SK-N-SH (cell line): Measurements from ENCODE around the gene MIPEP. TPM values are rescaled to one million over a fixed set of nuclear protein-coding genes. Genes with fewer than 3 reads are reported as not detected.

Source experiments
- CTCF ChIA-PET: fragments of 300-600, 350-600 bp; formaldehyde crosslinking; extraction: SDS; loops from one replicate; lab custom pipeline; 2021; lab: Yijun Ruan, JAX
- POLR2A ChIA-PET: fragments of 350-600 bp; sonication (Branson Sonifier 250); formaldehyde crosslinking; extraction: SDS; loops from one replicate; lab custom pipeline; 2020; ENCODE audit warnings: antibody characterized with exemption, inconsistent platforms; lab: Yijun Ruan, JAX
- DNase-seq: peaks from one replicate; pipeline ENCODE4 v3.0.0; 2012
- H2AFZ ChIP-seq: fragments of 200-600 bp; sonication (generic); 2 replicates; pipeline ENCODE4 v1.8.1; 2016; ENCODE audit warnings: antibody characterized with exemption, mild to moderate bottlenecking, low read depth
- H3F3A ChIP-seq: fragments of 200-600 bp; sonication (generic); replicated peaks from 2 replicates; pipeline ENCODE3; 2016; ENCODE audit warnings: antibody characterized with exemption, mild to moderate bottlenecking; ENCODE audit not compliant: insufficient read depth
- H3K27ac ChIP-seq, 2 experiments: fragments of 200-500 bp in 1 of 2; fragments of 200-600 bp in 1 of 2; sonication (Bioruptor generic) in 1 of 2; sonication (generic), shearing (Covaris generic) in 1 of 2; 2 replicates each; pipeline versions ENCODE4 v1.5.1 to v1.6.1; 2014 to 2016; ENCODE audit warnings: low read depth in 2 of 2, inconsistent platforms in 1 of 2, low read length in 1 of 2, mild to moderate bottlenecking in 1 of 2, mixed read lengths in 1 of 2
- H3K27me3 ChIP-seq: fragments of 200-600 bp; sonication (generic), shearing (Covaris generic); 2 replicates; pipeline ENCODE4 v1.6.1; 2016; ENCODE audit warnings: mixed run types; ENCODE audit not compliant: insufficient read depth
- H3K36me3 ChIP-seq, 2 experiments: fragments of 200-500 bp in 1 of 2; fragments of 200-600 bp in 1 of 2; sonication (Bioruptor generic) in 1 of 2; sonication (generic) in 1 of 2; replicated peaks in 1 of 2; 2 replicates each; pipeline versions ENCODE3 to v1.5.1; 2014 to 2016; ENCODE audit warnings: low read length in 1 of 2, mild to moderate bottlenecking in 1 of 2; ENCODE audit not compliant: insufficient read depth in 2 of 2, control insufficient read depth in 1 of 2
- H3K4me1 ChIP-seq, 2 experiments: fragments of 200-500 bp in 1 of 2; fragments of 200-600 bp in 1 of 2; sonication (Bioruptor generic) in 1 of 2; sonication (generic), shearing (Covaris generic) in 1 of 2; 2 replicates each; pipeline versions ENCODE4 v1.5.1 to v1.6.1; 2014 to 2016; ENCODE audit warnings: low read depth in 1 of 2, low read length in 1 of 2, mixed run types in 1 of 2; ENCODE audit not compliant: insufficient read depth in 2 of 2, control insufficient read depth in 1 of 2
- H3K4me2 ChIP-seq: fragments of 200-600 bp; sonication (generic), shearing (Covaris generic); 2 replicates; pipeline ENCODE4 v1.6.1; 2017; ENCODE audit warnings: mixed run types
- H3K4me3 ChIP-seq, 2 experiments: fragments of 200-500 bp in 1 of 2; fragments of 200-600 bp in 1 of 2; sonication (Bioruptor generic) in 1 of 2; sonication (generic), shearing (Covaris generic) in 1 of 2; 2 replicates each; pipeline versions ENCODE4 v1.5.1 to v1.8.1; 2014 to 2016; ENCODE audit warnings: low read depth in 2 of 2, inconsistent platforms in 1 of 2, low read length in 1 of 2, mild to moderate bottlenecking in 1 of 2, mixed read lengths in 1 of 2, moderate library complexity in 1 of 2
- H3K79me2 ChIP-seq: fragments of 200-600 bp; sonication (generic); 2 replicates; pipeline ENCODE4 v1.8.1; 2017; ENCODE audit warnings: mild to moderate bottlenecking; ENCODE audit not compliant: insufficient read depth
- H3K9ac ChIP-seq: fragments of 200-600 bp; sonication (generic); 2 replicates; pipeline ENCODE4 v1.6.1; 2017; ENCODE audit warnings: mixed run types
- H3K9me2 ChIP-seq: fragments of 200-600 bp; sonication (generic); 2 replicates; pipeline ENCODE4 v1.6.1; 2017; ENCODE audit warnings: mixed run types
- H3K9me3 ChIP-seq: fragments of 200-600 bp; sonication (generic); 2 replicates; pipeline ENCODE4 v1.6.1; 2017; ENCODE audit warnings: mixed run types, mild to moderate bottlenecking, moderate library complexity
- H4K20me1 ChIP-seq: fragments of 200-600 bp; sonication (generic); 2 replicates; pipeline ENCODE4 v1.6.1; 2017; ENCODE audit warnings: mild to moderate bottlenecking, mixed run types; ENCODE audit not compliant: insufficient read depth
- FOXM1 ChIP-seq: IDR thresholded peaks from 2 replicates; pipeline ENCODE4 v1.4.0; 2012; ENCODE audit warnings: low read depth, mild to moderate bottlenecking
- NFIC ChIP-seq: IDR thresholded peaks from 2 replicates; pipeline ENCODE4 v1.4.0; 2012; ENCODE audit warnings: borderline replicate concordance
- PBX3 ChIP-seq: IDR thresholded peaks from 2 replicates; pipeline ENCODE4; 2012
- RCOR1 ChIP-seq: fragments of 150-350 bp; IDR thresholded peaks from 2 replicates; pipeline ENCODE4 v1.6.1; 2017; ENCODE audit warnings: antibody characterized with exemption, low read length
- REST ChIP-seq: IDR thresholded peaks from 2 replicates; pipeline ENCODE4 v1.6.1; 2012; ENCODE audit warnings: mild to moderate bottlenecking, low read depth, low read length, moderate library complexity
- RFX5 ChIP-seq: IDR thresholded peaks from 2 replicates; pipeline ENCODE4 v1.6.1; 2012; ENCODE audit warnings: mild to moderate bottlenecking, improper control_type of control experiment, low read length
- USF2 ChIP-seq: fragments of 150-350 bp; IDR thresholded peaks from 2 replicates; pipeline ENCODE4 v1.6.1; 2017; ENCODE audit warnings: antibody characterized with exemption, low read length, low read depth, borderline replicate concordance
- WGBS: methylation state at CpG from one replicate; pipeline ENCODE4 v1.1.6; 2017; ENCODE audit warnings: low lambda C conversion rate; 5-methylcytosine and 5-hydroxymethylcytosine counted together
- polyA plus RNA-seq, 3 experiments: library from polyadenylated mRNA; depleted of rRNA; stranded (reverse); fragments of >200 nt; gene quantifications; 2 replicates each; pipeline ENCODE4 v1.2.3, GENCODE V29; 2012

Gene MIPEP
- polyA plus RNA-seq, 1 of the 3 experiments (the other 2 are of a cell fraction): 12.7 TPM

DNA sequence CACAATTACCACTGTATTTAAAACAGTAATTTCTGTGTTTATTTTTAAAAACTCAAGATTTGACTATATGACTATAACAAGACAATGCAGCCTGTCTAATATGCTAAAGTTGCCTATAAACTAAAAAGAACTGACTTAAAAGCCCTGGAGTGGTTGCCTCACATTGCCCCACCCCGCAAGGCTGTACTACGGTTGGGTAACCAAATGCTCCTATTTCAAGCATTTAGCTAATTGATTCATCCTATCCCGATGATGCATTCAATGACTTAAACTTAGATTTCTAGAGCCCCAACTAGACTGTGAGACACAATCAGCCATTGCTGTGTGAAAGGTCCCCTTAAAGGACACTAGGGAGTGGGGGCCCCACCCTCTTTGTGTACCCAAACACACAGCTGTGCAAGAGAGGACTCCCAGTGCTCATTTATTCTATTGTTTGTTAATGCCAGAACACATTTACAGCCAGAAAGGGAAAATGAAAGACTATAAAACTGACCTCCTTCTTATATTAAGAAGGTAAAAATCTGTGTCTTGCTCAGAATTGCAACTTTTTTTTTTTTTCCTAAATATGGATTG lies 66.9 kb downstream of the MIPEP start:
- H3K9me2 ChIP-seq: no peaks in the 10 kb centered on the region; the same call in 1 of the 2 replicates
- WGBS: 92% methylated on average over 3 of the region's 3 CpGs
- H3K79me2 ChIP-seq: no peaks in the 10 kb centered on the region
- ChIA-PET CTCF (no interaction called here), POLR2A (no interaction called here)
- no peak overlapping the region for H3K4me2 ChIP-seq
- H3K4me1 ChIP-seq: no peaks in the 10 kb centered on the region
- H3F3A ChIP-seq: no peaks in the 10 kb centered on the region
- no peak for DNase-seq
- H3K27me3 ChIP-seq: no peaks in the 10 kb centered on the region
- H3K4me3 ChIP-seq: no peak overlapping the region
- H3K9ac ChIP-seq: no peak overlapping the region
- no peak overlapping the region for H2AFZ ChIP-seq
- H3K9me3 ChIP-seq: no peaks in the 10 kb centered on the region; the same call in 1 of the 2 replicates
- H3K36me3 ChIP-seq: peaks cover 4 to 10% of the 10 kb centered on the region in 2 experiments
- H4K20me1 ChIP-seq: no peaks in the 10 kb centered on the region
- no peak overlapping the region for H3K27ac ChIP-seq
- TF ChIP-seq FOXM1 (no peak), REST (no peak)

DNA sequence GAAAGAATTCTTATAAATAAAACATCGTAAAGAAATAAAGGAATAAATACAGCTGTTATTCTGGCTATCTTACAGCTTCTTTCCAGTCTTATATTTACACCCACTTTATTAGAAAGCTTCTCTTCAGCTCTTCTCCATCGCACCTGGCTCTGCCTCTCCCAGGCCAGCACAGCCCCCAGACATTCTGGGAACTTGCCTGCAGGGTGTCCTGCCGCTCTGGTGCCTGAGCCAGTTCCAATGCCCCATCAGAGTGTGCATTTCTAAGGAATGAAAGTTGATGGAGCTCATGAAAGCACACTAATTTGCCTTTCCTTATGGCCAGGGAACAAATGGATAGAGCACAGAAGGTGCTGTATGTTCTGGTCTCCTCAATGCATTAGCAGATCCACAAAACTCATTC lies 68.7 kb downstream of the MIPEP start:
- TF ChIP-seq RFX5: no peak
- no peak for TF ChIP-seq RCOR1
- TF ChIP-seq PBX3: no peak
- TF ChIP-seq USF2: no peak
- no peak for TF ChIP-seq NFIC
- TF ChIP-seq, all 33 proteins: peak for 0
- Histone ChIP-seq H3K79me2 (no peaks in the 10 kb centered on the region), H3K27ac (no peak overlapping the region), H3K9me3 (no peaks in the 10 kb centered on the region), H3F3A (no peaks in the 10 kb centered on the region), H3K9me2 (no peaks in the 10 kb centered on the region), H2AFZ (no peak overlapping the region), H3K4me2 (no peak overlapping the region), H3K4me3 (no peak overlapping the region), H3K36me3 (peaks cover 2 to 3% of the 10 kb centered on the region in 2 experiments), H3K9ac (no peak overlapping the region), H4K20me1 (no peaks in the 10 kb centered on the region), H3K27me3 (no peaks in the 10 kb centered on the region), H3K4me1 (no peaks in the 10 kb centered on the region)
- WGBS: 98% methylated on average over 3 of the region's 3 CpGs
- CTCF ChIA-PET: no interaction called here
- no peak for DNase-seq
- POLR2A ChIA-PET: no interaction called here
